SKM-1 treated with dmso at 0.1 percent for 144 hours (cell line): ENCODE data around the gene HMGB3.
"Not testable (repeated sequence)": the region's sequence is repeated elsewhere in the genome, so short reads cannot be mapped to it uniquely, and the experiment has no call there.

Experiments used
- DNase-seq: peaks from one replicate; lab custom pipeline; 2025; ENCODE audit not compliant: unreplicated experiment; lab: John Stamatoyannopoulos, UW

Gene HMGB3

GRCh38 chrX:150977411-150978162 lies 5.5 kb upstream of the HMGB3 start:
- no peak for DNase-seq

- no peak for DNase-seq
These were observed 2.9 kb upstream of the HMGB3 start for GRCh38 chrX:150980186-150980585.

GRCh38 chrX:150980711-150981110 lies 2.4 kb upstream of the HMGB3 start:
- no peak for DNase-seq

GRCh38 chrX:150982235-150982787 lies 824 bp upstream of the HMGB3 start:
- no peak for DNase-seq

GRCh38 chrX:150983521-150984168 lies 510 bp downstream of the HMGB3 start:
- DNase-seq = no peak

- no peak for DNase-seq
These were observed 1.2 kb downstream of the HMGB3 start for GRCh38 chrX:150984169-150984824.

GRCh38 chrX:150987687-150988086 lies 4.6 kb downstream of the HMGB3 start:
- not testable (repeated sequence) for DNase-seq

- DNase-seq = no peak
These were observed 6.3 kb downstream of the HMGB3 start for GRCh38 chrX:150989420-150989819.

GRCh38 chrX:150990910-150991309 lies 7.8 kb downstream of the HMGB3 start:
- DNase-seq = no peak

- DNase-seq = no peak
These were observed 17.8 kb downstream of the HMGB3 start for GRCh38 chrX:151000861-151001331.

- DNase-seq = no peak
These were observed 20.9 kb downstream of the HMGB3 start for GRCh38 chrX:151004085-151004484.

- no peak for DNase-seq
These were observed 23.4 kb downstream of the HMGB3 start for GRCh38 chrX:151006410-151007109.

- DNase-seq = no peak
These were observed 26.4 kb downstream of the HMGB3 start for GRCh38 chrX:151009582-151009981.

GRCh38 chrX:151013164-151013743 lies 30.1 kb downstream of the HMGB3 start:
- no peak for DNase-seq

- no peak for DNase-seq
These were observed 32.5 kb downstream of the HMGB3 start for GRCh38 chrX:151015684-151016083.

GRCh38 chrX:151019856-151020255 lies 36.7 kb downstream of the HMGB3 start:
- DNase-seq = no peak

GRCh38 chrX:151030845-151031244 lies 47.7 kb downstream of the HMGB3 start:
- peak; percentile 50 for DNase-seq

GRCh38 chrX:151031391-151031975 lies 48.3 kb downstream of the HMGB3 start:
- DNase-seq = no peak

- DNase-seq = no peak
These were observed 56.2 kb downstream of the HMGB3 start for GRCh38 chrX:151039351-151039750.
